ENCODE measurements around the gene BMP6. TPM values are rescaled to one million over a fixed set of nuclear protein-coding genes. Genes with fewer than 3 reads are reported as not detected.
A peak's percentile ranks its signal among the peaks of the same experiment; 100 is the strongest.

BMP6 gene
- polyA plus RNA-seq, 2 donors: 0.26 to 0.55 TPM

DNA sequence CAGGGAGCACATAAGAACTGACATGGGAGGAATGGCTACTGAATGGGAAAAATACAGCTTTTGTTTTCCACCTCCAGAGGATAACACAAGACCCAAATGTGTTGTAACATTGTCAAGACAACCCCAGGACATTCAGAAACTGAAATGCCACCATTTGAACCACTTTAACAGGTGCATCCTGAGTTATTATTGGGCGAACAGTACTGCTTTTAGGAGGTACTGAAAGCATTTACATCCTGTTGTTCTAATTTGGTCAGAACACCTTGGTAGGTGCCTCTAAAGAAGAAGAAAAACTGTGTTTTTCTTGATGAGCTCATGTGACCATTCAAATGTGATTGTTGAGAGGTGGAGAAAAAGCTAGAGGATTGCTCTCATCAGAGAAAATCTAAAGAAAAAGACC is 191.1 kb downstream of the BMP6 start:
- Histone ChIP-seq H3K4me1 (ENCODE audit: control insufficient read depth in 2 of 2, insufficient read depth in 2 of 2, low read length in 1 of 2) (peaks cover 2 to 3% of the 10 kb centered on the region in 2 donors), H3K9me3 (ENCODE audit: control insufficient read depth in 2 of 2, insufficient read depth in 1 of 2, low read depth in 1 of 2, low read length in 1 of 2) (no peaks in the 10 kb centered on the region), H3K27me3 (ENCODE audit: control insufficient read depth in 1 of 2, insufficient read depth in 2 of 2, low read length in 2 of 2) (no peaks in the 10 kb centered on the region), H3K27ac (ENCODE audit: low read depth in 2 of 2, low read length in 1 of 2) (no peak overlapping the region), H3K36me3 (ENCODE audit: control insufficient read depth in 2 of 2, insufficient read depth in 2 of 2, low read length in 1 of 2) (no peaks in the 10 kb centered on the region), H3K4me3 (ENCODE audit: low read depth in 1 of 2, low read length in 2 of 2) (no peak overlapping the region)
- WGBS, 2 donors: 83 to 86% methylated on average over 1 of the region's 1 CpG

DNA sequence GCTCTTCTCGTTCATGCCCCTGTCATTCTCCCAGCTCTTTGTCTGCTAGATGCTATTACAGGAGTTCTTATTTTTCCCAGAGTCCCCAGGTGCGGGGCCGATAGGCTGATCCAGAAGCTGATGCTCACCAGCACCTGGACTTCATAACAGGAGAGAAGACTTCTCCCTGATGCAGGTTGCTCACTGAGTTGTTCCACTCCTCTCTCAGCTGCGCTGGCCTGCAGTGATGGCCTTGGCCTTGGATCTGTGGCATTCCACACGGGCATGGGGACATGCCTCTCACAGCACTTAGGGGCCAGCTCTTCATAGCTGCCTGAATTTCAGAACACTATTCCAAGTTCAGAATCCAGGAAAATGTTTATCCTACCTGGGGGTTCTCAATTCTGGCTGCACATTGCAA is 191.8 kb downstream of the BMP6 start:
- Histone ChIP-seq H3K27me3 (ENCODE audit: control insufficient read depth in 1 of 2, insufficient read depth in 2 of 2, low read length in 2 of 2) (no peaks in the 10 kb centered on the region), H3K4me1 (ENCODE audit: control insufficient read depth in 2 of 2, insufficient read depth in 2 of 2, low read length in 1 of 2) (peaks cover under 1 to 2% of the 10 kb centered on the region in 2 donors), H3K9me3 (ENCODE audit: control insufficient read depth in 2 of 2, insufficient read depth in 1 of 2, low read depth in 1 of 2, low read length in 1 of 2) (no peaks in the 10 kb centered on the region), H3K36me3 (ENCODE audit: control insufficient read depth in 2 of 2, insufficient read depth in 2 of 2, low read length in 1 of 2) (no peaks in the 10 kb centered on the region), H3K27ac (ENCODE audit: low read depth in 2 of 2, low read length in 1 of 2) (no peak overlapping the region), H3K4me3 (ENCODE audit: low read depth in 1 of 2, low read length in 2 of 2) (no peak overlapping the region)
- WGBS, 2 donors: 79 to 86% methylated on average over 5 of the region's 5 CpGs

DNA sequence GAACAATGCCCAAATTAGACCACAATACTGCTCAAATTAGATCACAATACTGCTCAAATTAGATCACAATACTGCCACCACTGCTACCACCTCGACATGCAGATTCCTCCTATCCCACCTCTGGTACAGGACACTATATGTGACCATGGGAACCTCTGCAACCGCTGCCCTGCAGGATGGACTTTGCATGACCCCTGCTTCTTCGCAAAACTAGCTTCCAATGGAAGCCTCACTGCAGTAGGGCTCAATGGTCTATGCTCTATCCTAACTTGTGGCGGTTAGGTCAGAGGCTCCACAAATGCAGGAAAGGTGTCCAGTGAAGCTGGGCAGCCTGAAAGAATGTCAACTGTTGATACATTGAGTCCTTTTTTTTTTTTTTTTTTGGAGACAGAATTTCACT is 192.5 kb downstream of the BMP6 start:
- no peaks in the 10 kb centered on the region for H3K27me3 ChIP-seq (ENCODE audit: control insufficient read depth in 1 of 2, insufficient read depth in 2 of 2, low read length in 2 of 2)
- H3K36me3 ChIP-seq (ENCODE audit: control insufficient read depth in 2 of 2, insufficient read depth in 2 of 2, low read length in 1 of 2): no peaks in the 10 kb centered on the region
- no peaks in the 10 kb centered on the region for H3K9me3 ChIP-seq (ENCODE audit: control insufficient read depth in 2 of 2, insufficient read depth in 1 of 2, low read depth in 1 of 2, low read length in 1 of 2)
- H3K27ac ChIP-seq (ENCODE audit: low read depth in 2 of 2, low read length in 1 of 2): no peak overlapping the region
- H3K4me3 ChIP-seq (ENCODE audit: low read depth in 1 of 2, low read length in 2 of 2): no peak overlapping the region
- WGBS, 2 donors: 93% methylated on average over 4 of the region's 4 CpGs
- H3K4me1 ChIP-seq (ENCODE audit: control insufficient read depth in 2 of 2, insufficient read depth in 2 of 2, low read length in 1 of 2): peaks cover 0 to 2% of the 10 kb centered on the region in 2 donors

DNA sequence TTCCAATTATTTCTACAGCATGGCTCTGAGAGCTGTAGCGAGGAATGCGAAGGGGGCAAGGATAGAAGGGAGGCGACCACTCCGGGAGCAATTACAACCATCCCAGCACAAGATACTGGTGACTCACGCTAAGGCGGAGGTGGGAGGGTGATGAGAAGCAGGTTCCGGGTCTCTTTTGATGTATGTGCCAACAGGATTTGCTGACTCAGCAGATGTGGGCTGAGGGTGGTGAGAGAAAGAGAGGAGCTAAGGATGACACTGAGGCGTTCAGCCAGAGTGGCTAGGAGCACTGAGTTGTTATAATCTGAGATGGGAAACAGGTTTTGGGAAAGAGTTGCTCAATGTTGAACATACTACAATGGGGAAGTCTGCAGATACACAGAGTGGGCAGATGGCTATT is 194.0 kb downstream of the BMP6 start:
- peaks cover 2 to 4% of the 10 kb centered on the region in 2 donors for H3K9me3 ChIP-seq (ENCODE audit: control insufficient read depth in 2 of 2, insufficient read depth in 1 of 2, low read depth in 1 of 2, low read length in 1 of 2)
- H3K4me1 ChIP-seq (ENCODE audit: control insufficient read depth in 2 of 2, insufficient read depth in 2 of 2, low read length in 1 of 2): peaks cover 0 to 2% of the 10 kb centered on the region in 2 donors
- peak overlapping the region in 1 of 2 donors; percentile 50 for H3K27ac ChIP-seq (ENCODE audit: low read depth in 2 of 2, low read length in 1 of 2)
- H3K4me3 ChIP-seq (ENCODE audit: low read depth in 1 of 2, low read length in 2 of 2): no peak overlapping the region
- no peaks in the 10 kb centered on the region for H3K27me3 ChIP-seq (ENCODE audit: control insufficient read depth in 1 of 2, insufficient read depth in 2 of 2, low read length in 2 of 2)
- H3K36me3 ChIP-seq (ENCODE audit: control insufficient read depth in 2 of 2, insufficient read depth in 2 of 2, low read length in 1 of 2): no peaks in the 10 kb centered on the region
- 51 to 57% methylated on average over 8 of the region's 8 CpGs for WGBS, 2 donors

DNA sequence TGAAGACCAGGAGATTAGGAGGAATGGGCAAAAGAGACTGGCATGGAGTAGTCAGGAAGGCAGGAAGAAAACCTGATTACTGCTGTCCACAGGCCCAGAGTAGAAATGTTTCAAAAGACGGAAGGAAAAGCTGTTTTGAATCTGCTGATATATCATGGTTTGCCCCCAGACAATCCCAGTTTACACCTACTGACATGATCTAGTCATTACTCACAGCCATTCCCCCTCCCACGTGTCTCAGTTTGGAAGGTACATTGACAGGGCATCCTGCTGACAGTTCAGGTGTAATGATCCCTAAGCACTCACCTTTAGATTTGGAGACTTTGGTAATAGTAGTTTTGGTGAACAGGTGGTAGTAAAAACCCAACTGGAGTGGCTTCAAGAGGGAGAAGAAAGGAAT is 194.5 kb downstream of the BMP6 start:
- WGBS, 2 donors: 50 to 51% methylated on average over 2 of the region's 2 CpGs

DNA sequence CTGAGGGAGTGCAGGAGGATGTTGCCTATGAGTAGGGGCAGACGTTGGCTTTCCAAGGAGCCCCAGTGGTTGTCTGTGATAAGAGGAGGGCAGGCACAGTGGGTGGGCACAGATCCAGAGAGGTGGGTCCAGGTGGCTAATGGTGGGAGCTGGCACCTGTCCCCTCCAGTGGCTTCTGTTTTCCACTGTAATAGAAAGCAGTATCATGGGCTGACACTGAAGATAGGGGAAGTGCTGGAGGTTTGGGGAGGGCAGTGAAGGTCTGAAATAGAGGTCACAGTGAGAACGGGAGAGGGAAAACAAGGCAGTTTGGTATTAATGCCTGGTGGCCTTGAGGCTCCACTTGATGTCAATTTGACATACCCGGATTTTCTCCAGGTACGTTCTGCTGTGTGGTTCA is 195.1 kb downstream of the BMP6 start:
- peaks cover 0 to 2% of the 10 kb centered on the region in 2 donors for H3K4me1 ChIP-seq (ENCODE audit: control insufficient read depth in 2 of 2, insufficient read depth in 2 of 2, low read length in 1 of 2)
- H3K27ac ChIP-seq (ENCODE audit: low read depth in 2 of 2, low read length in 1 of 2): no peak overlapping the region
- H3K27me3 ChIP-seq (ENCODE audit: control insufficient read depth in 1 of 2, insufficient read depth in 2 of 2, low read length in 2 of 2): no peaks in the 10 kb centered on the region
- no peak overlapping the region for H3K4me3 ChIP-seq (ENCODE audit: low read depth in 1 of 2, low read length in 2 of 2)
- H3K36me3 ChIP-seq (ENCODE audit: control insufficient read depth in 2 of 2, insufficient read depth in 2 of 2, low read length in 1 of 2): no peaks in the 10 kb centered on the region
- WGBS, 2 donors: 72 to 78% methylated on average over 4 of the region's 4 CpGs
- peaks cover 2 to 10% of the 10 kb centered on the region in 2 donors for H3K9me3 ChIP-seq (ENCODE audit: control insufficient read depth in 2 of 2, insufficient read depth in 1 of 2, low read depth in 1 of 2, low read length in 1 of 2)

More for the DNA sequence above, 194.5 kb downstream of the BMP6 start:
- H3K36me3 ChIP-seq (ENCODE audit: control insufficient read depth in 2 of 2, insufficient read depth in 2 of 2, low read length in 1 of 2): no peaks in the 10 kb centered on the region
- H3K27me3 ChIP-seq (ENCODE audit: control insufficient read depth in 1 of 2, insufficient read depth in 2 of 2, low read length in 2 of 2): no peaks in the 10 kb centered on the region
- H3K4me1 ChIP-seq (ENCODE audit: control insufficient read depth in 2 of 2, insufficient read depth in 2 of 2, low read length in 1 of 2): peaks cover 0 to 2% of the 10 kb centered on the region in 2 donors
- H3K27ac ChIP-seq (ENCODE audit: low read depth in 2 of 2, low read length in 1 of 2): peak overlapping the region in 1 of 2 donors; percentile 50
- H3K9me3 ChIP-seq (ENCODE audit: control insufficient read depth in 2 of 2, insufficient read depth in 1 of 2, low read depth in 1 of 2, low read length in 1 of 2): peaks cover 2 to 4% of the 10 kb centered on the region in 2 donors
- H3K4me3 ChIP-seq (ENCODE audit: low read depth in 1 of 2, low read length in 2 of 2): no peak overlapping the region

DNA sequence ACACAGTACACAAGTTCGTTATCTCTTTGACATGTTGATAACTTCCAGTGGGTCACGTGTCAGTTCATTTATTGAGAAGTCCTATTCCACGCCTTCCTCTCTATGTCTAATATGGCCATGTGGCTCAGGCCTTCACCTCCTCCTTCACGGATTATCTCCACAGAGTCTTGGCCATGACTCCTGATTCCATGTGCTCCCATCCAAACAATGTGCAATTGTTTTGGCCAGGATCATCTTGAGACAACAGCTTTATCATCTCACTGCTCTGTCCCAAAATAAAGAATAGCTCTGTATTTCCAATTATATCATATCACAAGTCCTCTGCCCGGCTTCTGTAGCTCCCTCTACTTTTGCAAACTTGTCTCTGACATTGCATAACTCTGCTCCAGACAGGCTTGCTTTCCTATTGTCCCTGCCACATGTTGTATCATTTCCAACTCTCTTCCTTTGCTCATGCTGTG is 195.8 kb downstream of the BMP6 start:
- Histone ChIP-seq H3K9me3 (ENCODE audit: control insufficient read depth in 2 of 2, insufficient read depth in 1 of 2, low read depth in 1 of 2, low read length in 1 of 2) (peaks cover 2 to 10% of the 10 kb centered on the region in 2 donors), H3K27me3 (ENCODE audit: control insufficient read depth in 1 of 2, insufficient read depth in 2 of 2, low read length in 2 of 2) (no peaks in the 10 kb centered on the region), H3K27ac (ENCODE audit: low read depth in 2 of 2, low read length in 1 of 2) (no peak overlapping the region), H3K4me3 (ENCODE audit: low read depth in 1 of 2, low read length in 2 of 2) (no peak overlapping the region), H3K4me1 (ENCODE audit: control insufficient read depth in 2 of 2, insufficient read depth in 2 of 2, low read length in 1 of 2) (peaks cover 0 to 2% of the 10 kb centered on the region in 2 donors), H3K36me3 (ENCODE audit: control insufficient read depth in 2 of 2, insufficient read depth in 2 of 2, low read length in 1 of 2) (no peaks in the 10 kb centered on the region)
- WGBS, 2 donors: 68 to 82% methylated on average over 5 of the region's 5 CpGs

DNA sequence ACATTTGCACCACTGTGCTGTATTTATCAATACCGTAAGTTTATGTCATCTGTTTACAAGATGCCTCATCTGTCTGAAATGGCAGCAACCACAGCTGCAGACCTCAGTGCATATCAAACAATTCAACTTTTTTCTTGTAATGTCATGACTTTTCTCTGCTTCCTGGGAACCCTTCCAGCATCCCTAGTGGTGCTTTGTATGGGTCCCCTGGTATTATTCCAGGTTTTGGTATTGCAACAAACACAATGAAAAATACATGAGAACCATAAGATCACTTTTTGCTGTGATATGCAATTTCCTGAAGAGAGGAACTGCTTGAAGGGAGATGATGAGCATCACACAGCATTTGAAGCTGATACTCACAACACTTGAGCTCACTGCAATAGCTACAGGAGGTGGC is 196.7 kb downstream of the BMP6 start:
- 70 to 89% methylated on average over 1 of the region's 1 CpG for WGBS, 2 donors
- H3K4me1 ChIP-seq (ENCODE audit: control insufficient read depth in 2 of 2, insufficient read depth in 2 of 2, low read length in 1 of 2): peaks cover 0 to 2% of the 10 kb centered on the region in 2 donors
- no peak overlapping the region for H3K4me3 ChIP-seq (ENCODE audit: low read depth in 1 of 2, low read length in 2 of 2)
- H3K36me3 ChIP-seq (ENCODE audit: control insufficient read depth in 2 of 2, insufficient read depth in 2 of 2, low read length in 1 of 2): no peaks in the 10 kb centered on the region
- no peaks in the 10 kb centered on the region for H3K27me3 ChIP-seq (ENCODE audit: control insufficient read depth in 1 of 2, insufficient read depth in 2 of 2, low read length in 2 of 2)
- H3K27ac ChIP-seq (ENCODE audit: low read depth in 2 of 2, low read length in 1 of 2): no peak overlapping the region
- peaks cover 2 to 10% of the 10 kb centered on the region in 2 donors for H3K9me3 ChIP-seq (ENCODE audit: control insufficient read depth in 2 of 2, insufficient read depth in 1 of 2, low read depth in 1 of 2, low read length in 1 of 2)

DNA sequence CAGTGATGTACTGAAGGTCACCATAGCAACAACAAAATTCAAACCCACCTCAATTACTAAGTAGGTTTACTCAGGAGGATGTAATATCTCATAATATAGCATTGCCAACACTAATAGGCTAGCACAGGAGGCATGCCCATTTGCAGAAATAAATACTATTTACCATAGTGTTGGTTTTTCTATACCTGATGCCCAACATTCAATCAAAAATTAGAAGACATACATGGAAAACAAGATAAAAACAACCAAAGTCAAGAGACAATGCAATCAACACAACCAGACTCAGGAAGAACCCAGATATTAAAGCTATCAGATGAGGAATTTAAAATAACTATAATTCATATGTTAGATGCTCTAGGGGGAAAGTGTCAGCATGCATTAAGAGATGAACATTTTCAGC is 199.0 kb downstream of the BMP6 start:
- no peak overlapping the region for H3K27ac ChIP-seq (ENCODE audit: low read depth in 2 of 2, low read length in 1 of 2)
- no peaks in the 10 kb centered on the region for H3K27me3 ChIP-seq (ENCODE audit: control insufficient read depth in 1 of 2, insufficient read depth in 2 of 2, low read length in 2 of 2)

More for the DNA sequence above, 199.0 kb downstream of the BMP6 start:
- H3K4me3 ChIP-seq (ENCODE audit: low read depth in 1 of 2, low read length in 2 of 2): no peak overlapping the region
- H3K9me3 ChIP-seq (ENCODE audit: control insufficient read depth in 2 of 2, insufficient read depth in 1 of 2, low read depth in 1 of 2, low read length in 1 of 2): peaks cover 2 to 10% of the 10 kb centered on the region in 2 donors
- peaks cover 0 to 2% of the 10 kb centered on the region in 2 donors for H3K4me1 ChIP-seq (ENCODE audit: control insufficient read depth in 2 of 2, insufficient read depth in 2 of 2, low read length in 1 of 2)
- no peaks in the 10 kb centered on the region for H3K36me3 ChIP-seq (ENCODE audit: control insufficient read depth in 2 of 2, insufficient read depth in 2 of 2, low read length in 1 of 2)
